Fibroblast of skin of left quadriceps (primary cell): ENCODE measurements around the gene QSOX1.

Source experiments
- DNase-seq, 2 experiments: peaks; one replicate each; pipeline ENCODE4 v3.0.0-alpha.2; 2013; ENCODE audit warnings: low read depth in 2 of 2

Gene QSOX1

DNA sequence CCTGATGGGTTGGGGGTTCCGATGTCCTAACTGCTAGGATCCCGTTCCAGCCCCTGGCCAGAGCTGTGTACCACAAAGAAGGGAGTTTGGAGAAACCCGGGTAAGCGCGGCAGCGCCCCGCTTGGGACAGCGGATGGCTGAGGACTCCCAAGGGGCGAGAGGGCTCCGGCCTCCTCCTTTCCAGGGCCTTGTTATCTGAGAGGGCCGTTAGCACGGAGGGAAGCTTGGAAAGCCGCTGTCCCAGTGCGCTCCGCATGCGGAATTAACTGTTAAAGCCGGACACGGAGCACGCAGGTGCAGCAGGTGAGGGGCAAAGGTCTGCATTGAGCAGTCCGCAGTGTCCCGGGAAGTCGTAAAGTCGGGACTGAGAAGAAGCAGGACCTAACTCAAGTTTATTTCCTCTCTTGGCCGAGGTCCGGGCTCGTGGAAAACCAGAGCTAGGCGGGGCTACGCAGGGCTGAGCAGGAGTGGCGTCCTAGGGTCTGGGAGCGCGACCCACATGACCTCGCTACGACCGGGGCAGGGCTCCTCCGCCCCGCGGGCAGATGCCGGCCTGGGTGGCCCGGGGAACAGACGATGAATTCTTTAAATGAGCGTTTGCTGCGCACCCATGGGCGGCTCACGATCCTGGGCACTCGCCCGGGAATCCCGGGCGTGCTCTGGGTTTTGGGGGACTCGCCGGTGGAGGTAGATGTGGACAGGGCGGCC, 79.9 kb downstream of the QSOX1 start:
- no peak for DNase-seq

GRCh38 chr1:180235077-180235501, 80.4 kb downstream of the QSOX1 start:
- no peak for DNase-seq

GRCh38 chr1:180235502-180236239, 81.0 kb downstream of the QSOX1 start:
- DNase-seq, result no peak

GRCh38 chr1:180236698-180237509, 82.2 kb downstream of the QSOX1 start:
- no peak for DNase-seq

DNA sequence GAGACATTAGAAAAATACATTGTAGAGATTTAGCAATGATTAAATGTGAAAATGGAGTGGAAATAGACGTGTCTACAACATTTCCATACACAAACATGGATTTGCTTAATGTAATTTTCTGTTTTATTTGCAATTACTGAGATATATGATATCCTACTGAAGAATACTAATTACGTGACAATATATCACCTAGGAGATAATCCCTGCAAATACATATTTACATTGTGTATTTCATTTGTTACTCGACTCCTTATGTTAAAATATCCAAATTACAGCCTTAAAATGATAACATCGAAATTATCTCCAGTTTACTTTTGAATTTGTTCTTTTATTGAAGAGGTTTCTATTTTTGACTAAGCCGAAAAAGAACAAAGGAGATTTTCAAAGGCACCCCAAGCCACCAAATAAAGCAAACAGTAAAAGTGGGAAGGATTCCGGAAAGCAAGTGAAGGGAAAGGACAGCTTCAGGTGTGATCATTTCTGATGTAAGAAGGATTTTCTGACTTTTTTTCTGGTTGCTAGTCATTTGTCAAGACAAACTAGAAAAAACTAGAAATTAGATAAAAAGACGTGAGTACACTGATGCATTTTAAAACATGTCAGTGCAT, 83.3 kb downstream of the QSOX1 start:
- DNase-seq, result no peak

- no peak for DNase-seq
Measured at GRCh38 chr1:180238675-180239074, 84.0 kb downstream of the QSOX1 start.

GRCh38 chr1:180239145-180240096, 84.8 kb downstream of the QSOX1 start:
- DNase-seq, result no peak

DNA sequence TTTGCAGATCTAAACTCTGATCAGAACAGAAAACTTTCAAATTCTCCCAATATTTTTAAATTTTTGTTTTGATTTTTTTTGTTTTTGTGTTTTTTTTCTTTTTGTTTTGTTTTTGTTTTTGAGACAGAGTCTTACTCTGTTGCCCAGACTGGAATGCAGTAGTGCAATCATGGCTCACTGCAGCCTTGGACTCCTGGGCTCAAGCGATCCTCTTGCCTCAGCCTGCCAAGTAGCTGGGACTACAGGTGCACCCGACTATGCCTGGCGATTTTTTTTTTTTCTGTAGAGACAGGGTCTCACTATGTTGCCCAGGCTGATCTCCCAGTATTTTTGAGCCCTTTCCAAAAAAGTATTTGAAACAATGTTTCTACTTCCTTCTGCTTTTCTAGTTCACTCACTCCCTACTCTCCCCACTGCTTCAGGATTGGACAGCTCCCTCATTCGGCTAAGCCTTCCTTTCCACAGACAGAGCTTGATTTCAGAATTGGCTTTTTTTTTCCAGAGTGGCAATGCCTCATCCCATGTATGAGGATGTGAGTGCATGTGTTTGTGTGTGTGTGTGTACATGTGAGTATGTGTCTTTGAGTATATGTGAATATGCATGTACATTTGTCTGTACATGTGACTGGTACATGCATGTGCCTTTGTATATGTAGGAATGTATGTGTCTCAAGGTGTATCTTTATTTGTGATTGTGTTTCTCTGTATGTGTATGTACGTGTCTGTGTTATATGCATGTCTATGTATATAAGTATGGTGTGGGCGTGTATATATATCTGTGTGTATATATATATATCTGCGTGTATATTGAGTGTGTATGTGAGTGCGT, 87.3 kb downstream of the QSOX1 start:
- DNase-seq, result no peak

GRCh38 chr1:180243517-180244221, 89.0 kb downstream of the QSOX1 start:
- DNase-seq, result no peak

- no peak for DNase-seq
Measured at GRCh38 chr1:180244840-180245239, 90.2 kb downstream of the QSOX1 start.

GRCh38 chr1:180246579-180246978, 91.9 kb downstream of the QSOX1 start:
- no peak for DNase-seq

GRCh38 chr1:180247061-180247460, 92.4 kb downstream of the QSOX1 start:
- DNase-seq, result no peak

DNA sequence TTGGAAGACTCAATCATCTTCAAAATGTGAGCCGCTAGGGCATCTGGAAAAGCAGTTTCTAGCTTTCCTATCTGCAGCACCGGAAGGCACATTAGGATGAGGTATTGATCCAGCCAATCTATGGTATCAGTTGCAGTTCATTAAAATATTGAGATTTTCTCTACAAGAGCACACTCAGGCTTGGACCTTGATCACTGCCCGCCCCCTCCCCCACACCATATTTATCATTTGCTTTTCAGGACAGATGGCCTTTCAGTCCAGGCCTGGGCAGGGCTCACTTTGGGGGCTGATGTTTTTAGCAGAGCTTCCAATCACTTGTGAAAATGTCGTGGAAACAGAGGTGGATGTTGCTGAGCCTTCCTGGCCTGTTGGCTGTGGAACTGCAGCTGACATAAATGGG, 92.9 kb downstream of the QSOX1 start:
- no peak for DNase-seq

GRCh38 chr1:180248176-180248575, 93.5 kb downstream of the QSOX1 start:
- DNase-seq, result no peak

DNA sequence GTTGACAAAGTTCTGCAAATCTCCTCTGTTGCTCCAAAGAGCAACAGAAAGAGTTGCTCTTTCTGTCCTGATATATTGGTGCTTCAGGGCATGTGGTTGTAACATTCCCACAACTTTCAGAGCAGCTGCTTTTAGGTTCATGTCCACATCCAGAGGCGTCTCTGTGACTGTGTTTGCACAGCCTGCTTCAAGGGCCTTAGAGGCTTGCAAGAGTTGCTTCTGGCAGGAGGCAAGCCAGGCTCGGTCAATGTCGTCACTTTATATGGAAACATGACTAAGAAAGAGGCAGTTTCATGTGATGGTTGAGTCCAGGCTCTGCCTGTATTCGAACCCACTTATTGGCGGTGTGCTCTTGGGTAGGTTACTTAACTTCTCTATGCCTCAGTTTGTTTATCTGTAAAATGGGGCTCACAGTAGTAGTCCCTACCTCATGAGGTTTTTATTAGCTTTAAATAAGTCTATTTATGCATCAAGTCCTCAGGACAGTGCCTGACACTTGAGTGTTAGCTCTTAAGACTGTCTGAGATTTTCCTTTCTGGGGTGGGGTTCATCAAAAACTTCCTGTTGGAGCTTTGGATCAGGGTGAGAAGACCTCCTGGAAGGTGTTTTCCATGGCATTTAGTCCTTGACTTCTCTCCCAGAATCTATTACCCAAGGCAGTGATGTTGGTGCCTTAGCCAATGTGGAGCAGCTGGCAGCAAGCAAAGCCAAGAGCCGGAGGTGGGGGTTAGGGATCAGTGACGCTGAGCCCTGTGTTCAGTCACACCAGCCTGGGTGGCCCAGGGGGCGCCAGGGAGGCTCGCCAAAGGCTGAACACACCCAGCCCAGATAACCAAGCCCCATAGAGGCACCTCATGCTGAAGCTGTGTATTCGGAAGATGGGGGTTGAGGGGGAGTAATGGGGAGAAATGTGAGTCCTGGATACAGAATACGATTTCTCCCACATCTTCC, 94.3 kb downstream of the QSOX1 start:
- no peak for DNase-seq

- DNase-seq, result no peak
Measured at GRCh38 chr1:180249725-180250498, 95.2 kb downstream of the QSOX1 start.

DNA sequence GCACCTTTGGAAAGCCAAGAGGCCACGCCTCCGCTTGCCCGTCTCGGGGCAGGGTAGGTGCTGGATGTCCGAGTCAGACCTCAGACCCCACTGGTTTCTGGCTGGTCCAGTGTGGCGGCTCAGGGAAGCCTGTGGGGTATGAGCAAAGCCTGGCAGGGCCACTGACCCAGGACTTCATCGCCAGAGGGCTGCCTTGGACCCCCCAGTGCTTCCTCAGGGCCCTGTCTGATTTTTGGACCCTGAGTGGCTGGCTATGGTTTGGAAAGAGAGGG, 95.8 kb downstream of the QSOX1 start:
- DNase-seq, result no peak
